ENCODE measurements around the gene NCOA6.

DNA sequence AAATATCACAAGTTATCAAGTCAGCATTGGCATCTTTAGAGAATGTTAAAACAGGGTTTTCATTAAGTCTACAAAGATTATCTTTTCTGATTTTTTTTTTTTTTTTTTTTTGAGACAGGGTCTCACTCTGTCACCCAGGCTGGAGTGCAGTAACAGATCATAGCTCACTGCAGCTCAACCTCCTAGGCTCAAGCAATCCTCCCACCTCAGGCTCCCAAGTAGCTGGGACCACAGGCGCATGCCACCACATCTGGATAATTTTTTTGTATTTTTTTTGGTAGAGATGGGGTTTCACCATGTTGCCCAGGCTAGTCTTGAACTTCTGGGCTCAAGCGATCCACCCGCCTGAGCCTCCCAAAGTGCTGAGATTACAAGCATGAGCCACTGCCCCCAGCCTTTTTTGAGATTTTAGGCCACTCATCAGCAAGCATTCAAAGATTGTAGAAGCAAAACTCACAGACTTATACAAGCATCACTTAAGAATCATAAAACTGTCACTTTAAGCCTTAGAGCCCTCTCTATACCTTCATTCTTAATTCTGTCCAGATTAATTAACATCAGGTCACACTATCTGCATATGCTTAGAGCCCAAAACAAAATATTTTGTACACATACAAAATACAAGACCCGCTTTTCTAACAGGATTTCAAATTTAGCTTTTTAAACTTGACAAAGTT, 32.6 kb downstream of the NCOA6 start:
- TF ChIP-seq EZH2 (optimal IDR thresholded peaks at IDR 0.05; ENCODE audit: low read depth, low read length), result no peak
- TF ChIP-seq, protein P1, sequence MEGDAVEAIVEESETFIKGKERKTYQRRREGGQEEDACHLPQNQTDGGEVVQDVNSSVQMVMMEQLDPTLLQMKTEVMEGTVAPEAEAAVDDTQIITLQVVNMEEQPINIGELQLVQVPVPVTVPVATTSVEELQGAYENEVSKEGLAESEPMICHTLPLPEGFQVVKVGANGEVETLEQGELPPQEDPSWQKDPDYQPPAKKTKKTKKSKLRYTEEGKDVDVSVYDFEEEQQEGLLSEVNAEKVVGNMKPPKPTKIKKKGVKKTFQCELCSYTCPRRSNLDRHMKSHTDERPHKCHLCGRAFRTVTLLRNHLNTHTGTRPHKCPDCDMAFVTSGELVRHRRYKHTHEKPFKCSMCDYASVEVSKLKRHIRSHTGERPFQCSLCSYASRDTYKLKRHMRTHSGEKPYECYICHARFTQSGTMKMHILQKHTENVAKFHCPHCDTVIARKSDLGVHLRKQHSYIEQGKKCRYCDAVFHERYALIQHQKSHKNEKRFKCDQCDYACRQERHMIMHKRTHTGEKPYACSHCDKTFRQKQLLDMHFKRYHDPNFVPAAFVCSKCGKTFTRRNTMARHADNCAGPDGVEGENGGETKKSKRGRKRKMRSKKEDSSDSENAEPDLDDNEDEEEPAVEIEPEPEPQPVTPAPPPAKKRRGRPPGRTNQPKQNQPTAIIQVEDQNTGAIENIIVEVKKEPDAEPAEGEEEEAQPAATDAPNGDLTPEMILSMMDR (IDR thresholded peaks at IDR 0.05; ENCODE audit: low read length), result no peak
- TF ChIP-seq EZH2phosphoT487 (IDR thresholded peaks at IDR 0.05; ENCODE audit: low read length), result no peak

All from MM.1S (cell line).